GM19193 (cell line): ENCODE results near the gene SNX25.

Experiments
- POLR2A ChIP-seq: IDR thresholded peaks from 4 replicates; pipeline ENCODE4 v1.6.1; 2011; ENCODE audit not compliant: insufficient read depth, insufficient read length; ENCODE audit errors: extremely low read depth

SNX25 gene

DNA sequence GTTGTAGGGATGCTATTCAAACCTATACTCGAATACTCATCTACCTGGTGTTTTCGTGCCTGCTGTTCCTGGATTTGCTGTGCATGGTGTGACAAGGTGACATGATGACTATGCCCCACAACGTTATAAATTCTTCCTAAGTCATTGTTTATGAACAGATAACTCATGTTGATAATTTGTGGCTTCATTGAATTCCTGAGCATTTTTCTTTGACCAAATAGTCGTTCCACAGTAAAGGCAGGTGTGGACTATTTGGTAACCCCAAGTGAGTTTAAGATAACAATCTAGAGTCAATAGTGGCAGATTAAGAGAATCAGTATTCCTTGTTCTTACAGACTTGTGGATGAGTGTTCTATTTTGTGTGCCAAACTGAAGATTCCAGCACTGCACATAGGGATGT is 59.9 kb downstream of the SNX25 start:
- no peak for TF ChIP-seq POLR2A

DNA sequence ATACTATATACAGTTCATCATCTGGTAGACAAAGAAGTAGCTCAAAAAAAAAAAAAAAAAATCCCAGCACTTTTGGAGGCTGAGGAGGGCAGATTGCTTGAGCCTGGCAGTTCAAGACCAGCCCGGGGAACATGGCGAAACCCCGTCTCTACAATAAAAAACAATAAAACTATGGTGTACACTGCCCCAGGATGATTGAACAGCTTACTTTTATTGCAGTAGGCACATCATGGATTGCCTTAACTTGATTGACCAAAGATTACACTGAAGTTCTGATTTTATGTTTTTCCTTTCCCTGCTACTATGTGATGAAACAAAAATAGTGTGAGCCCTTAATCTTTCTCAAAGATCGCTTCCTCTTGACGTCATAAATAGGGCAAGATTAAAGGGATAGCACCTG is 60.6 kb downstream of the SNX25 start:
- no peak for TF ChIP-seq POLR2A

DNA sequence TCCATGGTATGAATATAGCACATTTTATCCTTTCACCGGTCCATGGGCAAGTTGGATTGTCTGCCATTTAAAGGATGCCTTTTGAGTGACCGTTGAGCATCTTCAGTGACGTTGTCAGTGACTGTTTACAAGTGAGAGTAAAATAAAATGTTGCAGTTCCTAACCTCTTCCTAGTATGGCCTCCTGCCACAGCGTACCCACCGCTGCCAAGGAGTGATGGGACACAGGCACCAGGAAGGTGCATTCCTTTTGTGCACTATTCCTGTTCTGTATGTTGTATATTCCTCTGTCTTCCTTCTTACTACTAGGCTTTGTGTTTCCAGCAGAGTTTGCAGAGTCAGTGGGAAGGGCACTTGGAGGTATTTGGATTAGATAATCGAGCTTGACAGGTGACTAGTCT is 61.5 kb downstream of the SNX25 start:
- TF ChIP-seq POLR2A = no peak

DNA sequence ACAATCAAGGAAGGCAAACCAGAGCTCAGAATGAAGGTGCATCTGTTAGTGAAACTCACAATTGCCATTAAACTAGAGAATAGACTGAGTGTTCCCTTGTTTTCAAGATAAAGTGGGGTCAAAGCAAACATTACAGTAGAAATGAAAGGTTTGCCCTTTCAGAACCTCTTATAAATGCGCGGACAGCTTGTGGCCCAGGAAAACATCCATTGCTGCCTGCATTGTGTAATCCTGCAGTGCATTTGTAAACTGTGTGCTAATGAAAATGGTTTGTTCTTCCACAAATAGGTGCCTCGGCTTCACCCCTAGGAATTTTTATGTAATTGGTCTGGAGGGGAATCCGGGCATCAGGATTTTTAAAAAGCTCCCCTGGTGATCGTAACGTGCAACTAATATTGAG is 62.8 kb downstream of the SNX25 start:
- no peak for TF ChIP-seq POLR2A

DNA sequence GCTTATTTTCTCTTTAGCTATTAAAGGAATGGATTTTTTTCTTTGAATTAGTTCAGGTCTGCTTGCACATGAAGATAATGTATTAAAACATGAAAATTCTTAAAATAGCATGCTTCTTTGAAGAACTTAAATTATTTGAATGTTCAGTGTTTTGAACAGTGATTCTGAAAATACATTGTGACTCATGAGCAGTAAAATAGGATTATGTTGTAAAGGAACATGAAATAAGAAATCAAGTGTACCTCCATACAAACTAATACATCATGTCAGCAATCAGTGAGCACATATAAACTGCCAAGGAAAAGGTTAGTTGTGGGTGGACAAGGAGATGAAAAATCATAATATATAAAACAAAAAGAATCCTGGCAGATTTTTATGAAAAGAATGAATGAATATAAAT is 66.1 kb downstream of the SNX25 start:
- TF ChIP-seq POLR2A = no peak

DNA sequence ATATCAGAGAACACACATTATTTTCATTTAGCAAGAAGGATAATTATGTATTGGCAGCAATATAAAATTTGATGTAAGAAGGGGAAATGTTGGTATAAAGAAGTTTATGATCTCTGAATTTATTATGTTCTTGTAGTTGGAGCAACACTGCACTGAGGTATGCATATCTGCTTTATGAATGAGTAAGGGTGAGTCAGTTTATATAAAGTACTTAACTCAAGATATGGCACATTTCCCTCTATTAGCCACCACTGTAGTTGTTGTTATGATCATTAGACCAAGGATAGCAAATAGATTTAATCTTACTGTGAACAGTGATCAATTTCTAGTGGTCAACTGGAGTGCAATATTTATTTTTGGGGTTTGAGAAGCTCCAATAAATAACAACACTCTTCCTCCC is 66.6 kb downstream of the SNX25 start:
- TF ChIP-seq POLR2A = no peak

DNA sequence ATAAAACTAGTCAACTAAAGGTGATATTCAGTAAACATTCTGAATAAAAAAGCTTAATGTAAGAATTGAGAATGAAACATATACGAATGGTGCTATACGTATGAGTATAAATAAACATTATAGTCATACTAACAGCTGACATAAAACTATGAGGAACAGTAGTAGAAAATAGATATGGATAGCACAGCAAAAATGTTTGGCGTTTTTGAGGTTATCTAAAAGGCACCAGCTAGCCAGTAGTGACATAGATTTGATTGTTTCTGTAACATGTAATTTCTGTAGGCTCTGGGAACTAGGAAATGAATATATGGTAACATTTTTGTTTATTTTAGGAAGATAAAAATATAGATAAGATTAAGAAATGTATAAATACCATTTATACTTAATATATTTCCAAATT is 69.3 kb downstream of the SNX25 start:
- TF ChIP-seq POLR2A = no peak

DNA sequence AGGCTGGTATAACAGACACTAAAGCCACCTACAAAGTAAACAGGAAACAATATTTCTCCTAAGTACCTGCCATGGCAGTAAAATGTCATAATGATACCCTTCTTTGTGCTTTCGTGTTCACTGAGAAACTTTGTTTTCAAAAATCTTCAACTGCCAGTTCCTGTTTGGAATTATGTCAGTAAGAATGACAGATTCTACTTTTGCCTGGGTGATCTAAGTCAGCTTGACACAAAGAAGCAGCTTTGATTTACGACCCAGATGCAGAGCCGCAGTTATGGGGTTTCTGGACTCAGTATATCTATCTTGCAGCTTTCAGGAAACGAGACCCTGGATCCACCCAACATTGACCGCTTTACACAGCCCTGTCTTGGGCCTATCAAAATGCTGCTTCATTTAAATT is 71.2 kb downstream of the SNX25 start:
- no peak for TF ChIP-seq POLR2A

DNA sequence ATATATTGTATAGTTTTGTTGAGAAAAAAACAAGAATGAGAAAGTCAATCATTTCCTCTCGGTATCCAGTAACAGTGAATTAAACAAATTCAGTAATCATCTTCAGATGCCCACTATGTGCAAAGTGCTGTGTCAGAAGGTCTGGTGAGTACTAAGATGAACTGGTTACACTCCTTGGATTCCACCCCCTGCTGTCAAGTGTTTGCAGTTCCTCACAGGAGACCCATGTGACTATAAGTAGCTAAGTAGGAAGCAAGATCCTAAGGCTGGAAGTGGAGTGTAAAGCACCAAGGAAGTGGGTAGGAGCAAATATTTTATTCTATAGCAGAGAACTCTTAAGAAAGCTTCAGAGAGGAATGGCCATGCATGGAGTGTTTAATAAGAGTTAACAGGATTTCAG is 73.6 kb downstream of the SNX25 start:
- no peak for TF ChIP-seq POLR2A

DNA sequence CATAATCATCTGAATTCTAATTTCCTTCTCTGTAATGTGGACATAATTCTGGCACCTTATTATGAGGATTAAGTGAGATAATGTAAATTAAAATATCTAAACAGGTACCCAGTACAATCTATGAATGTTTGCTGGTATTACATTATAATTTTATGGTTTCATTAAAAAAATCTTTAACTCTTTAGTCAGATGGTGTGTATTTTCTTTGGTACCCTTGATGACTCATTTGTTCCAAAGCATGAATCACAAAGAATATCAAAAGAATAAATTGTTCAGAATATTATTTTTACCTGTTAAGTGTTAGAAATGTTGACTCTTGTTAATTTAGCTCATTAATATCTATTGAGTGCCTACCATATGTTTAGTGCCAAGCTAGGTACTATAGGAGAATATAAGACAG is 74.3 kb downstream of the SNX25 start:
- no peak for TF ChIP-seq POLR2A

DNA sequence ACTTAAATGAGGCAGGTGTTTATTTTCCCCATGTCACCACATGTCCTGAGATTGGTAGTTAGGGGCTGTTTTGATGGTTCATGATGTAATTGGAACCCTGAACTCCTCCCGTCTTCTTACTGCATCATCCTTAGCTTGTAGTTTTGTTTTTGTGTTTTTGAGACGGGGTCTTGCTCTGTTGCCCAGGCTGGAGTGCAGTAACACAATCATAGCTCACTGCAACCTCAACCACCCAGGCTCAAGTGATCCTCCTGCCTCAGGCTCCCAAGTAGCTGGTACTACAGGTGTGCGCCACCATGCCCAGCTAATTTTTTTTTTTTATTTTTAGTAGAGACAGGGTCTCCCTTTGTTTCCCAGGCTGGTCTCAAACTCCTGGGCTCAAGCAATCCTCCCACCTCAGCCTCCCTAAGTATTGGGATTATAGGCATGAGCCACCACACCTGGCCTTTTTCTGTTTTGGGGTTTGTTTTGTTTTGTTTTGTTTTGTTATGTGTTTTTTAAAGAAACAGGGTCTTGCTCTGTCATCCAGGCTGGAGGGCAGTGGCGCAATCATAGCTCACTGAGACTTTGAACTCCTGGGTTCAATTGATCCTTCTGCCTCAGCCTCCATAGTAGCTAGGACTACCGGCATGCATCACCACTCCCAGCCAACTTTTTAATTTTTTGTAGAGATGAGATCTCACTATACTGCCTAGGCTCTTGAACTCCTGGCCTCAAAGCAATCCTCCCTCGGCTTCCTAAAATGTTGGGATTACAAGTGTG is 76.4 kb downstream of the SNX25 start:
- TF ChIP-seq POLR2A = no peak

DNA sequence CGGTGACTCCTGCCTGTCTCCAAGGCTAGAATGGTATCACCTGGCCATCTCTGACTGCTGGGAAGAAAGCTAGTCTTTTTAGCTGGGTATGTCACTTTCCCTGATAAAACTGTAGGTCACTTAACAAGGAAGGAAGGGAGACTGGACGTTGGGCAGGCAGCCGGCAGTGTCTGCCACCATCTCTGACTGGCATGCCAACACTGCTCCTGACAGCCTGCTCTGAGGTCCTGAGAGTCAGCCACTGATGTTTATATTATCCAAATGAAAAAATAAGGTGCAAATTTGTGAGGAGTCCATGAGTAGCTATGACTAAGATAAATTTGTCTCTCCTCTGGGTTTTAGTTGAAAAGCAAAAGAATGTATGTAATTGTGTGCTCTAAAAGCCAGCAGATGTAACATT is 77.2 kb downstream of the SNX25 start:
- no peak for TF ChIP-seq POLR2A

DNA sequence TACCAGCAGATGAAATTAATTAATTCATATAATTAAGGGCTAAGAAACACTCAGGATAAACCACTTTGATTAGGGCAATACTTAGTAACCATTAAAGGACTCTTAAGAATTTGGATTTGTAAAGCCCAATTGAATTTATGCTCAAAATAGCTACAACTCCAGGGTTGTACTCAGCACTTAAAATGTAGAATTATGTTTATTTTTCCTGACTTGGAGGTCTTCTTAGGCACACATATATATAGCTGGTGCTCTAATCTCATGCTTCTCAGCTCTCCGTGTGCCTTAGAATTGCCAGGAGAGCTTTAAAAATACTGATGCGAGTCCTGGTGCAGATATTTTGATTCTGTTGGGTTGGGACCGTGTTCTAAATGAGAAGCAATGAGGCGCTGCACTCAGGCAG is 77.6 kb downstream of the SNX25 start:
- no peak for TF ChIP-seq POLR2A

DNA sequence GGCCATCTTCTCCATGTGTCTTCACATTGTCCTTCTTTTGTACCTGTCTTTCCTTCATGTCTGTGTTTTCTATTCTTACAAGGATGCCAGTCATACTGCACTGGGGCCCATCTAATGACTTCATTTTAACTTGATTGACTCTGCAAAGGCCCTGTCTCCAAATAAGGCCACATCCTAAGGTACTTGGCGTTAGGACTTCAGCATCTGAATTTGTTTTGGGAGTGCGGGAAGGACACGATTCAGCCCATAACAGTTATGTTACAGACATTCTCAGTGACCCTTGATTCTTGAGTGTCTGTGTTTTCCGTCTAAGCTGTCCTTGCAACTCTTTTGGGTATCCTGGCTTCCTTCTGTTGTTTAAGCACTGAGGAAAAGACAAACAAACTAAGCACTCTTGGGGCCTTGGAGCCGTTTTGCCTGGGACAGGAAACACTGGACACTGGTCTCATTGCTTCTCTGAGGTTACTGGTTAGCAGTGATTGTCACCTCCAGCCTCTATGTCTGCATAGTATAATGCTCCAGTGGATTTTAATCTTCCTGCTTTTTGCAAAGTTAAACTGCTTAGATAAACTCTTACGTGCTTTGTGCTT is 80.7 kb downstream of the SNX25 start:
- TF ChIP-seq POLR2A = no peak

DNA sequence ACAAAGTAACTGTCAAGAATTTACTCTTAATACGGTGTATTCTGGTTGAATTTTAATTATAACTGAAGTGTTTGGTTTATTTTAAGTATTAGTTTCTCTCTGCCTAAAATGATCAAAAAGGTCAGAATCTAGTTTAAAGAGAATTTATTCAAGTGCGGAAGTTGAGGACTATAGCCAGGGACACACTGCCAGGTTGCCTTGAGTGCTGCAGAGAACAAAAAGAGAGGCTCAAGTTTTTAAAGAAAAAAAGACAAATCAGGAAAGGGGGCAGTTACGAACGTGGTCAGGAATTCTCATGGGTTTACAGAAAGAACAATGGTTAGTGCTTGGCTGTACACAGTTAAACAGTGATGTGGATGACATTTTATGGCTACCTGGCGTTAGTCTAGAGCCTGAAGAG is 81.3 kb downstream of the SNX25 start:
- no peak for TF ChIP-seq POLR2A

DNA sequence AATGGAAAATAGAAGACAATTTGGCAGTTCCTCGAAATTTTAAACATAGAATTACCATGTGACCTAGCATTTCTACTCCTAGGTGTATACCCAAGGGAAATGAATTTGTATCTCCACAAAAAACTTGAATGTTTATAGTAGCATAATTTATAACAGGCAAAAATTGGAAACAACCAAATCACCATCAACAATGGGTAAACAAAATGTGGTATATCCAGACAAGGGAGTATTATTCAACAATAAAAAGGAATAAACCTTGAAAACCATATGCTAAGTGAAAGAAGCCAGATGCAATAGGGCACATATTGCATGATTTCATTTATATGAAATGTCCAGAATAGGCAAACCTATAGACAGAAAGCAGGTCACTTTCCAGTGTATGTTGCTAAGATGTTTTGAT is 83.8 kb downstream of the SNX25 start:
- no peak for TF ChIP-seq POLR2A
